GM19328 (cell line): ENCODE measurements around the gene PROSER2.

Source experiments
- ATAC-seq: cut with Tn5 transposase; IDR thresholded peaks from one replicate; pipeline ENCODE4 v1.9.1; 2021; ENCODE audit warnings: mild to moderate bottlenecking, moderate library complexity; ENCODE audit not compliant: unreplicated experiment

The PROSER2 gene

GRCh38 chr10:11901833-11902475 lies 78.8 kb downstream of the PROSER2 start:
- ATAC-seq: no peak

GRCh38 chr10:11902646-11903045 lies 79.5 kb downstream of the PROSER2 start:
- no peak for ATAC-seq

- ATAC-seq: no peak
Measured at GRCh38 chr10:11906714-11907113, 83.6 kb downstream of the PROSER2 start.

- ATAC-seq: no peak
Measured at GRCh38 chr10:11907914-11908313, 84.8 kb downstream of the PROSER2 start.

- ATAC-seq: no peak
Measured at GRCh38 chr10:11908536-11908935, 85.4 kb downstream of the PROSER2 start.

- ATAC-seq: no peak
Measured at GRCh38 chr10:11908991-11909390, 85.8 kb downstream of the PROSER2 start.

- ATAC-seq: no peak
Measured at GRCh38 chr10:11909618-11910017, 86.5 kb downstream of the PROSER2 start.

- no peak for ATAC-seq
Measured at GRCh38 chr10:11910102-11910501, 86.9 kb downstream of the PROSER2 start.

GRCh38 chr10:11913079-11913641 lies 90.0 kb downstream of the PROSER2 start:
- ATAC-seq: no peak

GRCh38 chr10:11918384-11918783 lies 95.2 kb downstream of the PROSER2 start:
- no peak for ATAC-seq

- ATAC-seq: no peak
Measured at GRCh38 chr10:11919271-11919670, 96.1 kb downstream of the PROSER2 start.
